ENCODE data around the gene DPP6.

- TF ChIP-seq CTCF (IDR thresholded peaks at IDR 0.05) (no peak), ELF4 (CRISPR knock-in tag; IDR thresholded peaks at IDR 0.05; ENCODE audit: low read depth) (no peak), RELA (CRISPR knock-in tag; IDR thresholded peaks at IDR 0.05; ENCODE audit: borderline replicate concordance) (no peak), IRF2 (CRISPR knock-in tag; IDR thresholded peaks at IDR 0.05; ENCODE audit: borderline replicate concordance, low read depth) (no peak), USF2 (CRISPR knock-in tag; IDR thresholded peaks at IDR 0.05) (no peak), TEAD4 (CRISPR knock-in tag; IDR thresholded peaks at IDR 0.05) (no peak), AFF4 (CRISPR knock-in tag; IDR thresholded peaks at IDR 0.05; ENCODE audit: borderline replicate concordance) (no peak), ZNF416 (CRISPR knock-in tag; IDR thresholded peaks at IDR 0.05) (no peak), ZBTB43 (CRISPR knock-in tag; IDR thresholded peaks at IDR 0.05) (no peak)
These were observed 731.2 kb downstream of the DPP6 start for GRCh38 chr7:154783281-154783909.
